ENCODE data around the gene PDE6C.

The PDE6C gene

GRCh38 chr10:93697207-93697606 lies 84.9 kb downstream of the PDE6C start:
- no peak overlapping the region for H3K4me2 ChIP-seq (ENCODE audit: low read depth, low read length)
- H3K4me3 ChIP-seq (ENCODE audit: low read length) = no peak overlapping the region
- no peak overlapping the region for H3K9ac ChIP-seq (ENCODE audit: low read length)
- no peak overlapping the region for H3K27ac ChIP-seq (ENCODE audit: low read length)
- H3K27me3 ChIP-seq (replicated peaks; ENCODE audit: insufficient read depth, low read length) = no peaks in the 10 kb centered on the region
- DNase-seq = no peak
- H3K36me3 ChIP-seq (replicated peaks; ENCODE audit: insufficient read depth, low read length) = peaks cover 8% of the 10 kb centered on the region; the same call in 1 of the 2 replicates
- no peaks in the 10 kb centered on the region for H3K9me3 ChIP-seq (replicated peaks; ENCODE audit: insufficient read depth, low read length)
- 0 out of 2 replicates have a peak, but pooled peaks cover 7% of the 10 kb centered on the region for H3K79me2 ChIP-seq (ENCODE audit: low read length)
- H3K4me1 ChIP-seq (ENCODE audit: low read length) = no peaks in the 10 kb centered on the region
- no peaks in the 10 kb centered on the region for H4K20me1 ChIP-seq (ENCODE audit: insufficient read depth, low read length)
- no peak for TF ChIP-seq EZH2phosphoT487 (IDR thresholded peaks at IDR 0.05; ENCODE audit: low read length)
- TF ChIP-seq EZH2 (optimal IDR thresholded peaks at IDR 0.05; ENCODE audit: low read depth, low read length) = no peak
- TF ChIP-seq CTCF (IDR thresholded peaks at IDR 0.05; ENCODE audit: low read length) = peak; percentile 18; the same call in 1 of the 2 replicates
- H3F3A ChIP-seq (ENCODE audit: insufficient read depth, low read length) = peaks cover 7% of the 10 kb centered on the region
- H3K9me2 ChIP-seq (replicated peaks; ENCODE audit: insufficient read depth, low read length) = no peaks in the 10 kb centered on the region
- no peak overlapping the region for H2AFZ ChIP-seq (ENCODE audit: low read length)

- H3K36me3 ChIP-seq (replicated peaks; ENCODE audit: insufficient read depth, low read length) = 0 out of 2 replicates have a peak, but pooled peaks cover 4% of the 10 kb centered on the region
- peak overlapping the region; percentile 90 for H3K4me2 ChIP-seq (ENCODE audit: low read depth, low read length)
- no peak for DNase-seq
- 0 out of 2 replicates have a peak, but pooled peaks cover 7% of the 10 kb centered on the region for H3K79me2 ChIP-seq (ENCODE audit: low read length)
- peak overlapping the region; percentile 73 for H2AFZ ChIP-seq (ENCODE audit: low read length)
- H3K9me3 ChIP-seq (replicated peaks; ENCODE audit: insufficient read depth, low read length) = no peaks in the 10 kb centered on the region
- peak overlapping the region; percentile 85 for H3K4me3 ChIP-seq (ENCODE audit: low read length)
- no peaks in the 10 kb centered on the region for H3K27me3 ChIP-seq (replicated peaks; ENCODE audit: insufficient read depth, low read length)
- H3K27ac ChIP-seq (ENCODE audit: low read length) = peak overlapping the region; percentile 66
- peak overlapping the region; percentile 81 for H3K9ac ChIP-seq (ENCODE audit: low read length)
- H3F3A ChIP-seq (ENCODE audit: insufficient read depth, low read length) = peaks cover 7% of the 10 kb centered on the region
- H3K9me2 ChIP-seq (replicated peaks; ENCODE audit: insufficient read depth, low read length) = no peaks in the 10 kb centered on the region
- H3K4me1 ChIP-seq (ENCODE audit: low read length) = no peaks in the 10 kb centered on the region
- TF ChIP-seq EZH2phosphoT487 (IDR thresholded peaks at IDR 0.05; ENCODE audit: low read length) (no peak), CTCF (IDR thresholded peaks at IDR 0.05; ENCODE audit: low read length) (no peak), EZH2 (optimal IDR thresholded peaks at IDR 0.05; ENCODE audit: low read depth, low read length) (no peak)
- no peaks in the 10 kb centered on the region for H4K20me1 ChIP-seq (ENCODE audit: insufficient read depth, low read length)
Observed at GRCh38 chr10:93701866-93702209, 89.5 kb downstream of the PDE6C start.

- Histone ChIP-seq H3K27me3 (replicated peaks; ENCODE audit: insufficient read depth, low read length) (no peaks in the 10 kb centered on the region), H3F3A (ENCODE audit: insufficient read depth, low read length) (peaks cover 7% of the 10 kb centered on the region), H3K9ac (ENCODE audit: low read length) (peak within 1 kb of the TSS; percentile 81), H3K79me2 (ENCODE audit: low read length) (0 out of 2 replicates have a peak, but pooled peaks cover 7% of the 10 kb centered on the region), H3K4me2 (ENCODE audit: low read depth, low read length) (peak within 1 kb of the TSS; percentile 90), H2AFZ (ENCODE audit: low read length) (peak within 1 kb of the TSS; percentile 98), H3K27ac (ENCODE audit: low read length) (peak within 1 kb of the TSS; percentile 66), H3K4me1 (ENCODE audit: low read length) (no peaks in the 10 kb centered on the region), H4K20me1 (ENCODE audit: insufficient read depth, low read length) (no peaks in the 10 kb centered on the region), H3K9me2 (replicated peaks; ENCODE audit: insufficient read depth, low read length) (no peaks in the 10 kb centered on the region), H3K36me3 (replicated peaks; ENCODE audit: insufficient read depth, low read length) (0 out of 2 replicates have a peak, but pooled peaks cover 4% of the 10 kb centered on the region), H3K9me3 (replicated peaks; ENCODE audit: insufficient read depth, low read length) (no peaks in the 10 kb centered on the region), H3K4me3 (ENCODE audit: low read length) (peak within 1 kb of the TSS; percentile 85)
- TF ChIP-seq EZH2 (optimal IDR thresholded peaks at IDR 0.05; ENCODE audit: low read depth, low read length) = no peak
- peak; percentile 59 for TF ChIP-seq CTCF (IDR thresholded peaks at IDR 0.05; ENCODE audit: low read length)
- TF ChIP-seq EZH2phosphoT487 (IDR thresholded peaks at IDR 0.05; ENCODE audit: low read length) = no peak
- peak; percentile 91 for DNase-seq
Observed at GRCh38 chr10:93702210-93703001, 90.1 kb downstream of the PDE6C start, which contains the start of gene FRA10AC1. TSS of gene FRA10AC1 (minus strand) at chr10:93702592. CDS start at chr10:93700106, 2,486 bp downstream.
